ENCODE measurements around the gene INSC. TPM values are rescaled to one million over a fixed set of nuclear protein-coding genes. Genes with fewer than 3 reads are reported as not detected.

INSC gene
- total RNA-seq, 6 donors from 2014 or later, result 0.14 to 1.7 (median 1.0) TPM; not detected in 3

GRCh38 chr11:15169815-15170551 lies 55.3 kb downstream of the INSC start:
- ATAC-seq (ENCODE audit: low FRiP score in 2 of 2) (no peak), DNase-seq (no peak)
- TF ChIP-seq EP300 (IDR thresholded peaks at IDR 0.05) (no peak), POLR2A (IDR thresholded peaks at IDR 0.05) (no peak), CTCF (IDR thresholded peaks at IDR 0.05) (no peak)
- H3K36me3 ChIP-seq, result no peaks in the 10 kb centered on the region
- 80 to 84% methylated on average over 4 of the region's 4 CpGs for WGBS, 2 donors
- no peaks in the 10 kb centered on the region for H3K27me3 ChIP-seq
- H3K9me3 ChIP-seq, result no peaks in the 10 kb centered on the region
- H3K4me3 ChIP-seq, result no peak overlapping the region
- H3K27ac ChIP-seq, result no peak overlapping the region
- no peaks in the 10 kb centered on the region for H3K4me1 ChIP-seq

GRCh38 chr11:15170698-15171097 lies 56.0 kb downstream of the INSC start:
- Histone ChIP-seq H3K27me3 (no peaks in the 10 kb centered on the region), H3K27ac (no peak overlapping the region), H3K36me3 (no peaks in the 10 kb centered on the region), H3K4me3 (no peak overlapping the region), H3K4me1 (no peaks in the 10 kb centered on the region), H3K9me3 (no peaks in the 10 kb centered on the region)
- TF ChIP-seq CTCF (IDR thresholded peaks at IDR 0.05) (no peak), POLR2A (IDR thresholded peaks at IDR 0.05) (no peak), EP300 (IDR thresholded peaks at IDR 0.05) (no peak), POLR2AphosphoS5 (IDR thresholded peaks at IDR 0.05) (no peak)
- ATAC-seq (ENCODE audit: low FRiP score in 2 of 2), result no peak
- DNase-seq, result no peak
- 85 to 94% methylated on average over 3 of the region's 3 CpGs for WGBS, 2 donors

GRCh38 chr11:15171956-15172355 lies 57.2 kb downstream of the INSC start:
- WGBS, 2 donors, result 87 to 90% methylated on average over 3 of the region's 3 CpGs
- no peak for DNase-seq
- Histone ChIP-seq H3K36me3 (no peaks in the 10 kb centered on the region), H3K27me3 (no peaks in the 10 kb centered on the region), H3K27ac (no peak overlapping the region), H3K4me1 (no peaks in the 10 kb centered on the region), H3K9me3 (no peaks in the 10 kb centered on the region), H3K4me3 (no peak overlapping the region)
- TF ChIP-seq POLR2A (IDR thresholded peaks at IDR 0.05) (no peak), CTCF (IDR thresholded peaks at IDR 0.05) (no peak), EP300 (IDR thresholded peaks at IDR 0.05) (no peak), POLR2AphosphoS5 (IDR thresholded peaks at IDR 0.05) (no peak)
- no peak for ATAC-seq (ENCODE audit: low FRiP score in 2 of 2)

GRCh38 chr11:15175831-15176230 lies 61.1 kb downstream of the INSC start:
- DNase-seq, result peak in 1 of 2 donors; percentile 56
- Histone ChIP-seq H3K9me3 (no peaks in the 10 kb centered on the region), H3K4me1 (no peaks in the 10 kb centered on the region), H3K27me3 (no peaks in the 10 kb centered on the region), H3K36me3 (no peaks in the 10 kb centered on the region), H3K27ac (no peak overlapping the region), H3K4me3 (no peak overlapping the region)
- no peak for ATAC-seq (ENCODE audit: low FRiP score in 2 of 2)
- TF ChIP-seq POLR2A (IDR thresholded peaks at IDR 0.05) (no peak), EP300 (IDR thresholded peaks at IDR 0.05) (no peak), POLR2AphosphoS5 (IDR thresholded peaks at IDR 0.05) (no peak), CTCF (IDR thresholded peaks at IDR 0.05) (no peak)
- WGBS, 2 donors, result 78 to 83% methylated on average over 6 to 11 of the region's 11 CpGs

- H3K27ac ChIP-seq, result no peak overlapping the region
- no peaks in the 10 kb centered on the region for H3K9me3 ChIP-seq
- ATAC-seq (ENCODE audit: low FRiP score in 2 of 2) (no peak), DNase-seq (no peak)
- WGBS, 2 donors, result 80 to 82% methylated on average over 5 of the region's 5 CpGs
- H3K4me1 ChIP-seq, result no peaks in the 10 kb centered on the region
- no peaks in the 10 kb centered on the region for H3K27me3 ChIP-seq
- H3K36me3 ChIP-seq, result no peaks in the 10 kb centered on the region
- H3K4me3 ChIP-seq, result no peak overlapping the region
- TF ChIP-seq POLR2A (IDR thresholded peaks at IDR 0.05), result no peak
These were observed 62.0 kb downstream of the INSC start for GRCh38 chr11:15176646-15177163.
